Activated effector memory CD4-positive, alpha-beta T cell treated with Interleukin-2 at 50 U/mL for 16 hours (primary cell): ENCODE results near the gene MYH10.
"Not testable (repeated sequence)": the region's sequence is repeated elsewhere in the genome, so short reads cannot be mapped to it uniquely, and the experiment has no call there.

Experiments
- DNase-seq: peaks from one replicate; pipeline ENCODE4 v3.0.0-alpha.2; 2020

MYH10 gene

GRCh38 chr17:8542599-8543502 is 87.7 kb downstream of the MYH10 start:
- DNase-seq = no peak

- DNase-seq = not testable (repeated sequence)
Measured at GRCh38 chr17:8539976-8540375, 90.5 kb downstream of the MYH10 start.

GRCh38 chr17:8537734-8538133 is 92.8 kb downstream of the MYH10 start:
- no peak for DNase-seq

GRCh38 chr17:8534498-8535188 is 95.9 kb downstream of the MYH10 start:
- no peak for DNase-seq

GRCh38 chr17:8532021-8532420 is 98.5 kb downstream of the MYH10 start:
- DNase-seq = no peak

- no peak for DNase-seq
Measured at GRCh38 chr17:8522577-8522976, 107.9 kb downstream of the MYH10 start.

GRCh38 chr17:8520981-8521380 is 109.5 kb downstream of the MYH10 start:
- DNase-seq = no peak

- no peak for DNase-seq
Measured at GRCh38 chr17:8518850-8519249, 111.7 kb downstream of the MYH10 start.

- no peak for DNase-seq
Measured at GRCh38 chr17:8518326-8518725, 112.2 kb downstream of the MYH10 start.

- DNase-seq = no peak
Measured at GRCh38 chr17:8514801-8515200, 115.7 kb downstream of the MYH10 start.

GRCh38 chr17:8506145-8506544 is 124.4 kb downstream of the MYH10 start:
- no peak for DNase-seq

- no peak for DNase-seq
Measured at GRCh38 chr17:8504460-8505207, 125.9 kb downstream of the MYH10 start.

GRCh38 chr17:8503807-8504206 is 126.7 kb downstream of the MYH10 start:
- DNase-seq = no peak

- DNase-seq = no peak
Measured at GRCh38 chr17:8503368-8503767, 127.2 kb downstream of the MYH10 start.

GRCh38 chr17:8502126-8502525 is 128.4 kb downstream of the MYH10 start:
- DNase-seq = no peak

- DNase-seq = no peak
Measured at GRCh38 chr17:8500609-8501008, 129.9 kb downstream of the MYH10 start.

GRCh38 chr17:8499614-8500013 is 130.9 kb downstream of the MYH10 start:
- DNase-seq = no peak

GRCh38 chr17:8499171-8499570 is 131.4 kb downstream of the MYH10 start:
- DNase-seq = no peak

GRCh38 chr17:8496081-8496480 is 134.4 kb downstream of the MYH10 start:
- DNase-seq = no peak

GRCh38 chr17:8494506-8495111 is 135.9 kb downstream of the MYH10 start:
- DNase-seq = no peak

- no peak for DNase-seq
Measured at GRCh38 chr17:8494021-8494420, 136.5 kb downstream of the MYH10 start.

- no peak for DNase-seq
Measured at GRCh38 chr17:8492121-8492520, 138.4 kb downstream of the MYH10 start.
